NCI-H1092 treated with DMSO at 0.1 percent for 48 hours (cell line): ENCODE results near the gene CABLES2.

Source experiments
- DNase-seq: peaks from one replicate; lab custom pipeline; 2025; lab: John Stamatoyannopoulos, UW

CABLES2 gene

DNA sequence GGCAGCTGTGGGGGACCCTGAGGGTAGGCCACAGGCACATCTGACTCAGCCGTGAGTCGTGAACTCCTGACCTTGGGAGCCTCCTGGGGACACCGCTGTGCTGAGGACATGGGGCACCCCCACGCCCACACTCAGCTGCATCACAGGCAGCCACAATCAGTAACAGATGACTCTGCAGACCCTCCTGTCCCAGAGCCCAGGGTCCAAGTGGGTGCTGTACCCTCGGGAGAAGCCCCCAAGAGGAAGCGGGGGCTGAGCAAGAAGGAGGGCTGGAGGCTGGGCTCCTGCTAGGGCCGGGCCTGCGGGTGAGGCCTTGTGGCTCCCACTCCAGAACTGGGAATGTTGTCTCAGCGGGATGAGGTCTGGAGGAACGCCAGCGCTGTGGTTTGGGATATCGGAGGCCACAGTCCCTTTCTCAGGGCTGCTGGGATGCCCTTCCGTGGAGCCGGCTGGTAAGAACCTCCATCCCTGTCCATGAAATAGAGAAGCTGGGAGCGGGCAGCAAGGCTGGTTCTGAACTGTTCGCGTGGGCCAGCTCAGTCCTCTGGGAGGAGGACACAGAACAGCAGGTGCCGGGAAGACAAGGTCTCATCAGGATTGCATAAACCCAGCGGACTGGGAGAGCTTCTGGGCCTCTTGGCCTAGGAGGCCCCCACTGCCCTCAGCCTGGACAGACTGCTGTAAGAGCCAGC, 36.8 kb downstream of the CABLES2 start:
- DNase-seq = no peak

DNA sequence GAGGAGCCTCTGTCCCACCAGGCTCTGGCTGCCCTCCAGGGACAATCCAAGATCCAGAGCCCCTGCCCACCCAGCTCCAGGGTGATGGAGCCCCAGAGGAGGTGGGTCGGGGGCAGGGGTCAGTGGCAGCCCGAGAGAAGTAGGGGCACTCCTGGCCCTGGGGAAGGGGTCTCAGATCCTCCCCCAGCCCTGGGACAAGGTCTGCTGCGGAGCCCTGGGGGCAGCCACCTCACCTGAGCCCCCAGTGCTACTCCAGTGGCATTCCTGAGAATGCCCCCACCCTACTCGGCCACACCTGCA, 37.3 kb downstream of the CABLES2 start:
- DNase-seq = no peak

DNA sequence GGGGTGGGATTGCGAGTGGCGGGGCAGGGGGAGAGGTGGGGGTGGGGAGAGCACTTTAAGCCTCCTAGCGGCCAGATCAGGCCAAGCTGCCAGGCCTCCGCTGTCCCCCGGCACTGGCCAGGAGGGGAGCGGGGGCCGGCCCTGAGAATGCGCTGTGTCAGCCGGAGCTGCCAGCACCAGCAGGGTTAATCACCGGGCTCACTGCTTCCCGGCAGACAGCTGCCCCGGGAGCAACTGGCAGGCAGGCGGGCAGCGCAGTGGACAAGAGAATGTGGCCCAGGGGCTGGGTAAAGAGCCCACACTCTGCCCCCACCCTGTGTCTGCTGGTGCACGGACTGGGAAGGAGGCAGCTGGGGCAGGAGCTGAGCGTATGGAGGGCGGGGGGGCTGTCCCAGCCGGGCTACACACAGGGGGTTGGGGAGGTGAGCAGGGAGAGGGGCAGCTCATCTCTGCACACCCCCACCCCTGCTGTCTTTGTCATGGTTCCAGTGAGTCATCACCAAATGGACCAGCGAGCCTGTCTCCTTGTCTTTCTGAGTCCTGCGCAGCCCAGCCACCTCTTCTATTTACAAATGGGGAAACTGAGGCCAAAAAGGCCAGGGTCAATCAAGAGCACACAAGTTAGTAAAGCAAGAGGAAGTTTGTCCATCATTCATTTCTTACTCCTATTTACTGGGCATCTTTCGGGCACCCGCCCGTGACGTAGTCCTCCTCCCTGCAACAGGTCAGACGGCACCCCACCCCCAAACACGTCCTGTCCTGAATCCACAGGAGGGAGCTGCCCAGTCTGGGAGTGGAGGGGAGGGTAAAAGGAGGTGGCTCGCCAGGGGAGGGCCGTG, 37.9 kb downstream of the CABLES2 start:
- no peak for DNase-seq

DNA sequence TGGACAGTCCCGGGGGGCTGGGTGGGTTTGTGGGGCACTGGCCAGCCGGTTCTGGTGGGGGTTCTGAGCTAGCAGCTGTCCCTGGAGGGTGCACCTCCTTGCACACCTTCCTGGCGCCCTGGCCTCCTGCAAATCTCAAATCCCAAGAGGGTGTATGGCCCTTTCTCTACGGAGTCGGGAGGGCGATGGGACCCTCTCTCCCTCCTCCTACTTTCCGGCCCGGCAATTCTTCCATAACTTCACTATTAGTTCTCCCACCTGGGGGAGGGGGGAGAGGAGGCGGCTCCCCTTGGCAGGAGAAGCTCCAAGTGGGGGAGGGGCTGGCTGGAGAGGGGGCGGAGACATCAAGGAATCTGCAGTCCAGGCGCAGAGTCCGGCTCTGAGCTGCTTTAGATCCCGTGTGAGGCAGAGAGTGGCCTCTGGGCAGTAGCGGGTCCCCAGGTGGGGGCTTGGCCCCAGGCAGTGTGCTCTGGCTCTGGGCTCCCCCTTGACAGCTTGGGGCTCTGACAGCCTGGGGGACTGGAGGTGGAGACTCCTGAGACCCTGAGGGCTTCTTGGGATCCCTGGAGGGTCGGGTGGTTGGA, 38.6 kb downstream of the CABLES2 start:
- no peak for DNase-seq

DNA sequence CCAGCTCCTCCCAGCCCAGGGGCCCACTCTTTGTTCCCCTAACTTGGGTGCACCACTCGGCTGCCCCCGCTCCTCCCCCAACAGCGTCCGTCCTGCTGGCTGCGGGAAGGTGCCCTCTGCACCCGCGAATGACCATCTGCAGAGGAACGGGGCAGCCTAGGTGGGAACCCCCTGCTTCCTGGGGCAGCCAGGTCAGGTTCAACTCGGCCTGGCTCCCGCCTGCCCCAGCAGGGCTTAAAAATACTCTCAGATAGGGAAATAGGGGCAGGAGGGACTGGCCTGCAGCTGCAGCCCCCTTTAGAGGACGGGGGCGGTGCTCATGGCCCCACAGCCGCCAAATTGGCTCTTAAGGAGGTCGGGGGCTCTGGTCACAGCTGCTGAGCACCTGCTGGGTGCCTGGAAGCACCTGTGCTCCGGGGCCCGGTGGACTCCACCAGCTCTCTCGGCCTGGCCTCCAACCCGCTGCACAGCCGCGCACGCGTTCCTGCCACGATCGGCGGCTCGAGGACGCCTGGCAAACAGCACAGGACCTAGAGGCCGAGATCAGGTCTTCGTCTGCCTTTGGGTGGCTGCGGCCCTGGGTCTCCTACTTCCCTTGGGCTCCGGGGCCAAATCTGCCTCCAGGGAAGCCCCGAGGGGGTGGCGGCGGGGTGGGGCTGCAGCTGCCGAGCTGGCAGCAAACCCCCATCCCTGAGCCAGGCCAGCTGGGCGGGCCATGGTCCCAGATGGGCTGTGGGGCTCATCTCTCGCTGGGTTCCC, 39.3 kb downstream of the CABLES2 start:
- peak; percentile 33 for DNase-seq

DNA sequence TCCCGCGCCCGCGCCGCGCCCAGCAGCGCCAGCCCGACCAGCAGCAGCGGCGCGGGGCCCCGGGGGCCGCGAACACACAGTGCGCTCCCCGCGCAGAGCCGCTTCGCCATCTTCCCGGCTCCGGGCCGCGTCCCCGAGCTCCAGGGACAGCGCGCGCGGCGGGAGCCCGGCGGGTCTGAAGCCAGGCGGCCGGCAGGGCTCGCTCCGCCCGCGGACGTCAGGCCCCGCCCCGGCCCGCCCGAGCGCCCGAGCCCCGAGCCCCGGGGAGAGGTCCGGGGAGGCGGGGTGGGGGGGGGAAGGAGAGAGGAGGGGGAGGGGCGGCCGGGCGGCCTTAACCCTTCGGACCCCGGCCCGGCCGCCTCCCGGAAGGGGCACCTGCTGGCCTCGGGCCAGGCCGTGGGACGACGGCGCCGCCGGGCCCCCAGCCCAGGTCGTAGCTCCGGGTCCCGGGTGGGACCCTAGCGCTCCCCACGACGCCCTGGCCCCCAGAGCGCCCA, 39.9 kb downstream of the CABLES2 start, which contains the start of gene LAMA5:
LAMA5 (minus strand) TSS at position 177 of the 497 bp plus-strand sequence; CDS start at position 110, 67 bp downstream.
- DNase-seq = no peak

DNA sequence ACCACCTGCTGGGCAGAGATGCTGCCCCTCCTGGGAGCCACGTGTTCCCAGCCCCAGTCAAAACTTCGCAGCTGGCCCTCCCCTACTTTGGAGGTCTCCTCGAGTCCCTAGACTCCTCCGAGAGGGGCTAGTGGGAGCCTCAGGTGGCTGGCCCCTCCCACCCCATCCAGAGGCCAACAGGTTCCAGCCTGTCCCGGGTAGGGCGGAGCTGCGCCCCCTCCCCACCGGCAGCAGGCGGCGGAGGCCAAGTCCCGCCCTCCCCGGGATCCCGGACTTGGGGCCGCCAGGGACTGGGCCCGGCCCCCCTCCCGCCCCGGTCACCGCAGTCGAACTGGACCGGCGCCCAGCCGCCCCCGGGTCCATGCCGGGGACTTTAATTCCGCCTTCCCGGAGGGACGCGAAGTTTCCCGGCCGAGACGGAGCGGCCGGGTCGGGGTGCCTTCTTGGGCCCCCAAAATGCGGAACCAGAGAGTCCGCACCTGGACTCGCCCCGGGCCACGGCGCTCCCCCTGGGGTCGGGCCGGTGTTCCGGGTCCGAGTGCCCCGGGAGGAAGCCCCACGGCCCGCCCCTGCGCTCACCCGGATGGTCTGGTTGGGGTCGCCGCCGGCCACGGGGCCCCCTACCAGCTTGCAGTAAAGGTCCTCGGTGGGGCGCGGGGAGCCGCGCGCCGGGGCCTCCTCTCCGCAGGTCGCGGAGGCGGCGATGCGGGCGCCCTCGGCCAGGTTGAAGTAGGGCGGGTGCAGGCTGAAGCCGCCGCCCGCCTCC, 40.5 kb downstream of the CABLES2 start:
- no peak for DNase-seq

DNA sequence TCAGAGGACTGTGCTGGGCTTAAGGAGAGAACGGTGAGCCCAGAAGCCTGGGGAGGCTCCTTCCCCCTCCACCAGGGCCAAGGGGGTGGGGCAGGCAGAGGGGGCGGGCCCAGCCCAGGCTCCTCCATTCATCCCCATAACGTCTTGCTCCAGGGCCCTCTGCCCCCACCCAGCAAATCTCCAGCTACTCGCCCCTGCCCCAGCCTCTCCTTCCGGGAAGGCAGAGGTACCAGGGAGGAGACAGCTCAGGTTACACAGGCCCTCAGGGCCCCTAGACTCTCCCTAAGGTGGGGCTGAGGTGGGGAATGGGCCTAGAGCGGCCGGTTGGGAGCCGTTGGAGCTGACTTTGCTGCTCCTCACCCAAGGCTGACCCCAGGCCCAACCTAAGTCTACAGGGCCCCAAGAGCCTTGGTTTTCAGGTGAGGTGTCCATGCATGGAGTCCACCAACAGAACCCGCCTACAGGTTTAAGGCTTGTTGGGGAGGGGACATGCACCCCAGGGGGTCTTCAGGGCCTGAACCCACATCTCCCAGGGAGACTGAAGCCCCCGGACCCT, 41.2 kb downstream of the CABLES2 start:
- DNase-seq = no peak

DNA sequence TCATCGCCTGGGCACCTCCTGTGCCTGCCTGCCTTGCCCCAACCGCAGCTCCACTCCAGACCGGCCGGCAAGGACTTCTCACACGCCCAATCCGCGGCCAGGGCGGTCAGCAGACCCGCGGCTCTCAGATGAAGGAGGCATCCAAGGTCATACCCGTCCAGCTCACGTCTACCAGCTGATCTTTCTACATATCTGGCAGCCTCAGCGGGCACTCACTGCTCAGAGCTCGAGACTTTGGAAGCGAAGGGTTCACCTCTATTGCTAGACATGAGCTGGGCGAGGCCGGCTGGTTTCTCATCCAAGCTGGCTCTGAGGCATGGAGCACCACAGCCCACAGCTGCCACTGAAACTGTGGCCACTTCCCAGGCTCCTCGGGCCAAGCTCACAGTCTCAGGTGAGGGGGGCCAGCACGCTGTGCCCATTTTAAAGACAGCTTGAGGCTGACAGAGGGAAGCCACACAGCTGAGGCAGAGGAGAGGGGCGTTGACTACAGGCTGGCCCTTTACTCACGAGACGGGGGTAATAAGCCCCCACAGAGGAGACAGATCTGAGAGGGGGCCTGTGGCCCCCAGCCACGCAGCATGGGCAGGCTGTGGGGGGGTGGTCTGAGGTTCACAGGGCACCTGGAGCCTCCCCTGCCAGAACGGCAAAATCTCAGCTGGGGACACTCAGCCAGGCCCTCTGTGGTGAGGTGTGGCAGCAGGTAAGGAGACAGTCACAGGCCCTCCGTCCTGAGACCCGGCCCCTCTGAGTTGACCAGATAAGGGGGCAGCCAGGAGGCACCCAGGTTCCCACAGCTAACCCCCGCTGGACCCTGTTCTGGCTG, 42.0 kb downstream of the CABLES2 start:
- DNase-seq = no peak

DNA sequence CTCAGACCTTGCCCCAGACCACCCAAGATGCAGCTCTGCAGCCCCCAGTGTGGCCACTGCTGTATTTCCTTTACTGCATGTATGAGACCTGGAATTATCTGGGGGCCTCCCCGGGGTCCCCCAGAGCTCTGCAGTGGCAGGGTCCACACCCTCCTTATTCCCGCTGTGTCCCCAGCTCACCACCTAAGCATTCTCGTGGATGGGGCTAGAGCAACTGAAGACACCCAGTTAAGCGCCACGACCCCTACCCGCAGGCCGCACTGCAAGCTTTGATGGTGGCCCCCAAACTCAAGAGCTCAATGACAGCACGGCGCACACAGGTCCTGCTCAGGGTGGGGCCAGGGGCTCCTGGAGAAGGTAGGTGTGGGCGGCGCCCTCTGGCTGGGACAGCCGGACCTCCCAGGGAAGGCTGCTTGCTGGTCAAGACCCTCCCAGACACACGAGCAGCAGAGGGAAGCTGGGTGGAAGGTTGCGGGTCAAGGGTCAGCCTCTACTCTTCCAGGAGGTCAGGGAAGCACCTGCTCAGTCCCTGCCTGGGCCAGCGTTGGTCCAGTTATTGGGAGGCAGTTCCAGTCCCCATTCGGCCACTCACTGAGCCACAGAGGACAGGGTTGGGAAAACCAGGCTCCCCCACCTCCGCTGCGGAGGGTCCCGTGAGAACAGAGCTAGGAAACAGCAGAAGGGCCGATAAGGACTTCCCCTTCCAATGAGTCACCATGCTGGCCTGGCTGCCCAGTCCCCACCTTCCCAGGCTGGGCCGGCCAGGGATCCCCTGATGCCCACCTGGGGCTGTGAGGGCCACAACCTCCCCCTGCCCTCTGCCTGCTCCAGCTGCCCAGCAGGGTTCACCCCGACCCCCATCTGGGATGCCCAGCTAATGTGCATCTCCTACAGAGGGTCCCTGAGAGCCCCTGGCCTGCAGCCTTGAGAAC, 42.9 kb downstream of the CABLES2 start:
- no peak for DNase-seq

DNA sequence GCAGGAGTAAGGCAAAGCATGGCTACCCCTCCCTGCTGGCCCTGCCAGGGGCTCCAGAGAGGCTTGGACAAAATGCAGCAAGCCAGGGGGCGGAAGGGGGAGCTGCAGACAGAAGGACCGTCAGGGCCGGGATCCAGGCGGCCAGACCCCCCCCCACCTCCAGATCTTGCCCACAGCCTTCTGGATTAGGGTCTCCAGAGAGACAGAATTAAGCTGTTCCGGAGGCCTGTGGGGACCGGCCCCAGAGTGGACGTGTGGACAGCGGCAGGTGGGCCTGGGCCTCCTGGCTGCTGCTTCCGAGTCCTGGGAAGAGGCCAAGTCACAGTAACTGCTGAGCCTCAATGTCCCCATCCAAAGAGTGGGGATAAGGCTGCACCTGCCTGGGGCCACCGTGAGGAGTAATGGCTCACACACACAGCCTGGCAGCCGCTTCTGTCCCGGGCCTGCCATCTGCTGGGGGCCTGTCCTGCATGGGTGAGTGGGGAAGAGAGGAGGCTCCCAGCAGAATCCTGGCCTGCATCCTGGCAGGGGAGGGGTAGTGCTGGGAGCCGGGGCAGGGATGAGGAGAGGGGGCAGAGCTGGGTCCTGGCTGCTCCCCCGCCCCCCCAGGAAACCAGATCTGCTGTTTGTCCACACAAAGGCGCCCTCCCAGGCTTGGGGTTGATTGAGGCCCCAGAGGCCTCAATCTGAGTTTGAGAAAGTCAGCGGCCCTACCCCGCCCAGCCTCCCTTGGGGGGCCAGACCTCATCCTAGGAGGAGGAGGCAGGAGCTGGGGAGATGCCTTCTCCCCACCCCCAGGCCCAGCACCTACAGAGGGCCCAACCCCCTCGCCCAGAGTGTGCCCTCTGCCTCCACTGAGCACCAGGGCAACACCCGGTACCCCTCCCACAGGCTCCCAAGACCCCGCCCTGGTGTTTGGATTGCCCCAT, 43.8 kb downstream of the CABLES2 start:
- DNase-seq = no peak

DNA sequence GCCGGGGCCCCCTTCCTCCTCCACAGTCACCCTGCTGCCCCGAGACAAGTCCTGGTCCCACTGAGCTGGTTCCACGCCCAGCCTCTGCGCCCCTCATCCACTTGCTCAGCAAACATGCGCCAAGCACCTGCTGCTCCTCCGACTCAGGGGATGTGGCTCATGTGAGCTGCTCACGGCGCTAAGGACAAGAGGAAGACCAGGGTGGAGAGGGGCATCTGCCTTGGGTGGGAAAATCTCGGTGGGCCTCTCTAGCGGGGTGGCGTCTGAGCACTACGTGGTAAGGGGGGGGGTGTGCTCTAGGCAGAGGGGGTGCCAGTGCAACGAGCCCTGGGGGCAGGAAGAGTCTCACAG, 44.5 kb downstream of the CABLES2 start:
- no peak for DNase-seq

DNA sequence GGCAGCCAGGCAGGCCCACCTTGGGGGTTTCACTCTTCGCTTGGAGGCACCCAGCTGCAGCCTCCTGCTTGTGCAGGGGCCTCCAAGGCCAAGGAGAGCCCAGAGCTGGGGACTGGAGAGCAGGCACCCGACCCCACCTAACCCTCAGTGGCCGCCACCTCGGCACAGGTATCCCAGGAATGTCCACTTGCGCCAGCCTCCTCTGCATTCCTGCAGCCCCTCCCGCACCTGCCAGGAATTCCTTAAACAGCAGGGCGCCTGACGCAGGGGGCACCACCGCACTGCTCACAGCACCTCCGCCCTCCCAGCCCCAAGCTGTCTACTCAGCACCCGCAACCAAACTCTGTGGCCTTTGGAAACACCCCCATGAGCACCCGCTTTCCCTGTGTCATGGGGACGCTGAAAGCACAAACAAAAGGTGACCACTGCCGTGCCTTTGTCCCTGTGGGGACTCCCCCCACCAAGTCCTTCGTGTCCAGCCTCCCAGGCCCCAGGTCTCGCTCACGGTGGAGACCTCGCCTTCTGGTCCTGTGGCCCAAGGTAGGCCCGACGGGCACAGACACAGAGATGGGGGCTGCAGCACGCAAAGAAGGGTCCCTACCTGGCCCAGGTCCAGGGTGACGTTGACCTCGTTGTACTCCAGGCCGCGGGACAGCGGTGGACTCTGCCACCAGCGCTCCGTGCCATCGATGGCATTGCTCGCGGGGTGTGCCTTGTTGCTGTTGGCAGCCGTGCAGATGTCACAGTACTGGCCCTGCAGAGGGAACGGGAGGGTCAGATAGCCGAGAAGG, 45.1 kb downstream of the CABLES2 start:
- no peak for DNase-seq

DNA sequence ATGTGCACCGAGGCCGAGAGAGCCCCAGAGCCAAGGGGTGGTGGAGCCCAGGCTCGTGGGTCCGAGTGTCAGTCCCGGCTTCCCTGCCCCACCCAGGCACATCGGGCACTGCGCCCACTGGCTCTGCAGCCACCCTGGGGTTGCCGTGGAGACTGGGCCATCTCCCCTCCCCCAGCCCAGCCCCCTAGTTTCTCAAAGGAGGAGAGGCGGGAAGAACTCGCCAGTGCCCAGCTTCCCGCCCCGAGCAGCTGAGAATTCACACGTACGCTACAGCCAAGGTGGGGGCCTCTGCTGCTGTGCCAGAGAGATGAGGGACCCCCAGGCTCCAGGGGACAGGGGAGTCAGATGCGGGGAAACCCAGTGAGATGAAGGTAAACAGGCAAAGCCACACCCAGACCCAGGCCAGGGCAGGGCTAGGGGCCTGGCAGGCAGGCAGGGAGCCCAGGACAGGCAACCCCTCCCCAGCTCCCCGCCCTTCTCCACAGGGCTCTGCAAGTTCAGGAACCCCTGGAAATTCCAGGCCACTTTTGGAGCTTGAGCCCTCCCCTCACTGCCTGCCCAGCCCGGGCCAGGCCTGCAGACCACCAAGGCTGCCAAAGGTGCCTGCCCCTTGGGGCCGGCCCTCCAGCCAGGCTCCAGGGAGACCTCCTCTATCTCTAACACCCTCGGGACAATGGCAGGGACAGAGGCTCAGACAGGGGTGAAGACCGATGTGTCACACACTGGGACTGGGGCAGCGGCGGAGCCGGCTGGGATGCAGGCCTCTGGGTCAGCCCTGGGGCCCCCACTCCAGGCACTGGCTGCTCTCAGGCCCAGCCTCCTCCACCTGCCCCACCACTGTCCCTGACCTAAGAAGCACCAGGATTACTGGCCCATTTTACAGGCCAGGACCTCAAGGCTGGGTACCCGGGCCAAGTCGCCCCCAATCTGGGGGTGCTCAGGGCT, 46.0 kb downstream of the CABLES2 start:
- DNase-seq = no peak

DNA sequence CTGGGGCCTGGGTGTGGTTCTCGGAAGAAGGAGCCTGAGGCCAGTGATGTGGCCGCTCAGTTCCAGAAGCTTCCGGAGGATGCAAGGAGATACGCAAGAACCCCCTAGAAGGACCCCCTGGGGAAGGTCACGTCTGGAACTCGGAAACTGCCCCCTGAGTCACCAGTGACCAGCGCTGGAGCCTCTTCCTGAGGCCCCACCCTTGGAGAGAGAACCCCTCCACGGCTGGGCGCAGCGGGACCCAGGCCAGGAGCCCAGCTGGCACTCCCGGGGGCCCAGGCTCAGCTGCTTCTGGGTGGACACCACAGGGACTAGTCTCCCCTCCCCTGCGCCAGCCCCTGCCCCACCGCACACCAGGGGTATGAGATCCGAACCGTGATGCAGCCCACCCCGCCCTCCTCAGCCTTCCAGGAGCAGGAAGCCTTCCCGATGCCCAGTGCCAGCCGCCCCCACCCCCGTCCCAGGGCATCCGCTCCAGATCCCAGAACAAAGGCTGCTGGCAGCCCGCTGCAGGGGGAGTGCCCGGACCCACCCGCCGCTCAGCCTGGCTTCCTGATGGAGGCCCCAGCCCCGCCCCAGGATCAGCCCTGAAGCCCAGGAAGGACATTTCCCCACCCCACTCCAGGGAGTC, 47.5 kb downstream of the CABLES2 start:
- DNase-seq = no peak

DNA sequence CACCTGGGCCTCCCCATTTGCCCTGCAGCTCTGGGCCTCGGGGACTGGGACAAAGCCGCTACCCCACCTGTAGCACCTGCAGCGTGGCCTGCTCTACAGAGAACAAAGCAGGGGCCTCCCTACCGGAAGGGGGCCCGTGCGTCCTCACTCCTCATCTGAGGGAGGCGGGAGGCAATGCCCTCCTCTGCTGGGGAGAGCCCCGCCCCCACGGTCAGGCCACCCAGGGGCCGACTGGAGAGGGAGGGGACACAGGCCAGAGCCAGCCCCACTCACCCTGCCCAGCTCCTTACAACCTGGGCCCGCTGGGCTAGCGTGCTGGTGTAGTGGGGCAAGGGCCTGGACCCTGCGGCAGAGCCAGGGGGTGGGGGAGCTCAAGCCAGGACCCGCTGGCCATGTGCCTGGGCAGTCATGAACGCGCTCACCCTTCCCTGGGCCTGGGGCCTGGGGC, 48.0 kb downstream of the CABLES2 start:
- no peak for DNase-seq
